Stimulated activated CD4-positive, alpha-beta T cell treated with anti-CD3 and anti-CD28 coated beads, Interleukin-2, amount 100 ng/mL, for 48 hours (primary cell): Measurements from ENCODE around the gene ZAP70.
A peak's percentile ranks its signal among the peaks of the same experiment; 100 is the strongest.

ENCODE experiments used
- DNase-seq, 2 donors: peaks; one replicate each; pipeline ENCODE4 v3.0.0-alpha.2; 2020

Gene ZAP70

DNA sequence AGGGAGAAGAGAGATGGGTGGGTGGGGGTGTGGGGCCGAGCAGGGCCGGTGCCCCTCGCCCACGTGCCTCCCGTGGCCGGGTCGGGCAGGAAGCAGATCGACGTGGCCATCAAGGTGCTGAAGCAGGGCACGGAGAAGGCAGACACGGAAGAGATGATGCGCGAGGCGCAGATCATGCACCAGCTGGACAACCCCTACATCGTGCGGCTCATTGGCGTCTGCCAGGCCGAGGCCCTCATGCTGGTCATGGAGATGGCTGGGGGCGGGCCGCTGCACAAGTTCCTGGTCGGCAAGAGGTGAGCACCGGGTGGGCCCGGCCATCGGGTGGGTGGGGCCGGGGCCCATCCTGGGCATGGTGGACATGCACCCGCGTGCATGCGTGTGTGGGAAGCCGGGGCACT, 21.8 kb downstream of the ZAP70 start:
- DNase-seq, result no peak

- DNase-seq, result no peak
Observed at GRCh38 chr2:97736185-97736584, 22.8 kb downstream of the ZAP70 start.

DNA sequence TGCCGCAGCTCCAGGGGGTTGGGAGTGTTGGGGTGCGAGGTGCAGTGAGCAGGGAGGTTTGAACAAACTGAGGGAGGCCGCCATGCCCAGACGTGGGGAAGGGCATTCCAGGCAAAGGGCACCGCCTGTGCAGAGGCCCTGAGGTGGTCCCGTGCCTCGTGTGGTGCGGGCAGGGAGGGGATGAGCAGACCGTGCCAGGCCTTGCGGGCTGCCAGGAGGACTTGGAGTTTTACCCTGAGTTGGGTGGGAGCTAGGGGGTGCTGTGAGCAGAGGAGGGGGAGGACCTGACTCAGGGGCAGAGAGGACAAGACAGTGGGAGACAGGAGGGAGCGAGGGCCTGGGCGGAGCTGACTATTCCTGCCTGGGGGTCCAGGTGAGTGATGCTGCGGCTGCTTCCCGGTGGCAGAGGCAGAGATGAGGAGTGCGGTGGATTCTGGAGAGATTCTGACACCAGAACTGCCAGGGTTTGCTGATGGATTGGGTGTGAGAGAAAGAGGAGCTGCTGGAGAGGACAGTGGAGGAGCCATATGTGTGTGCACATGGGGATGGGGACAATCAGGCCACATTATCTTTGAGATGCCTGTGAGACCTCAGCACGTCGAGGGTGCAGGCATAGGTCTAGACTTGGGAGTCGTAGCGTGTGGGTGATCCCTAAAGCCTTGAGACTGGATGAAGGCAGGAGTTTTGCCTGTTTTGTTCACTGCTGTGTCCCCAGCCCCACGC, 23.4 kb downstream of the ZAP70 start:
- DNase-seq, result no peak

DNA sequence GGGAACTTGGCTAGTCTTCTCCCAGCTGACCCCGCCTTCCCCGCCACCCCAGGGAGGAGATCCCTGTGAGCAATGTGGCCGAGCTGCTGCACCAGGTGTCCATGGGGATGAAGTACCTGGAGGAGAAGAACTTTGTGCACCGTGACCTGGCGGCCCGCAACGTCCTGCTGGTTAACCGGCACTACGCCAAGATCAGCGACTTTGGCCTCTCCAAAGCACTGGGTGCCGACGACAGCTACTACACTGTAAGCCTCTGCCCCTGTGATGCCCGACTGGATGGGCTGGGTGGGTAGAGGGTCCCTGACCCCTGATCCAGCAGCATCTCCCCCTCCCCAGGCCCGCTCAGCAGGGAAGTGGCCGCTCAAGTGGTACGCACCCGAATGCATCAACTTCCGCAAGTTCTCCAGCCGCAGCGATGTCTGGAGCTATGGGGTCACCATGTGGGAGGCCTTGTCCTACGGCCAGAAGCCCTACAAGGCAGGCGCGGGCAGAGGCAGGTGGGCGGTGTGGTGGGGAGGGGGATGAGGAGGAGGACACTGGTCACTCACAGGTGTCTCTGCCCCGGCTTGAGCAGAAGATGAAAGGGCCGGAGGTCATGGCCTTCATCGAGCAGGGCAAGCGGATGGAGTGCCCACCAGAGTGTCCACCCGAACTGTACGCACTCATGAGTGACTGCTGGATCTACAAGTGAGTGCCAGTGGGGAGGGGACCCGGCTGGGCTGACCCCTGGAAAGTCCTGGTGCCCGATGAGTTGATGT, 24.2 kb downstream of the ZAP70 start:
- no peak for DNase-seq

DNA sequence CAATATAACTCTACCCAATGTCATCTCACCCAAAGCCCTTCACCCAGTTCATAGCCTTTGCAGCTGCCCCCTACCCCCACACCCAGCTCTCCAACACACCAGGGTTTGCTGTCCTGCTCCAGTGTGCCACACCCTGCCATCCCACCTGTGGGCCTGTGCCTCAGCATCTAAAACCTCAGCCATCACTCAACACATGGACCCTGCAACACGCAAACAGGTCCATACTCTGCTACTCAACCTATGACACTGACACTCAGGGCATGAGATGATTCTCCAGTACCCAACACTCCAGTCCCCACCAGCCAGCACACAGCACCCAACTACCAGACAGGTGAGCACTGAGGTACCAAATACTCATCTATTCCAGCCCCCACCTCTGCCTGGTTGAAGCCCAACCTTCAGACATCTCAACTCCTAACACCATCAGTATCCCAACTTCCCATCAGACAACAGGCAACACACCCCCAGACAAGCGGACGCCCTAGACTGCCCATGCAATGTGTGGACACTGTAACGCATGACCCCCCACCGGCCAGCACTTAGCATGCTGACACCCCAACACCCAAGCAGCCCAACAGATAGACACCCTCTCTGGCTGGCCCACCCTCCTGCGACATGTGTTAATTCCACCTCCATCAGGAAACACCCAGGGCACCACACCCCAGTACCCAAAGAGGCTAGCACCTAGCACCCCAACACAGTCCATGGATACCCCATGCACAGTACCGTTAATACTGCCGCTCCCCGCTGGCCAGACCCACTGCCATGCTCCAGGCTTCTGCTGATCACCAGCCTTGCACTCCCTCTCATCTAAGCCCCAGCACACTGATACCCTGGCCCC, 25.0 kb downstream of the ZAP70 start:
- no peak for DNase-seq

DNA sequence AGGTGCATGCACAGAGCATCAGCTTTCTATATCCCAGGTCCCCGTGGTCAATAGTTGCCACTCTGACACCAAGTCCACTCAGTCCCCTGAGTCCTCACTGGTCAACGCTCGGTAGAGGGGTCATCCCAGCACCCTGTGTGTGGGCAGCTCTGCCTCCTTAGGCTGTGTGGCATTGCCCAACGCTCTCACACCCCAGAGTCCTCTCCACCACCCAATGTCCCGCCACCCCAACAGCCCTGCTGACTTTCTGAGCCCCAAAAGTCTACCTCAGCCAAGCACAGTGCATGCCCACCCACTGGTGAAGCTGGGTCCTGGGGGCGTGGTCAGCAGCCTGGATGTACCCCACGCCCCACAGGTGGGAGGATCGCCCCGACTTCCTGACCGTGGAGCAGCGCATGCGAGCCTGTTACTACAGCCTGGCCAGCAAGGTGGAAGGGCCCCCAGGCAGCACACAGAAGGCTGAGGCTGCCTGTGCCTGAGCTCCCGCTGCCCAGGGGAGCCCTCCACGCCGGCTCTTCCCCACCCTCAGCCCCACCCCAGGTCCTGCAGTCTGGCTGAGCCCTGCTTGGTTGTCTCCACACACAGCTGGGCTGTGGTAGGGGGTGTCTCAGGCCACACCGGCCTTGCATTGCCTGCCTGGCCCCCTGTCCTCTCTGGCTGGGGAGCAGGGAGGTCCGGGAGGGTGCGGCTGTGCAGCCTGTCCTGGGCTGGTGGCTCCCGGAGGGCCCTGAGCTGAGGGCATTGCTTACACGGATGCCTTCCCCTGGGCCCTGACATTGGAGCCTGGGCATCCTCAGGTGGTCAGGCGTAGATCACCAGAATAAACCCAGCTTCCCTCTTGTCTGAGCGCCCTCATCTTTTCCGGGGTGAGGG, 25.9 kb downstream of the ZAP70 start:
- no peak for DNase-seq

GRCh38 chr2:97739893-97740245, 26.5 kb downstream of the ZAP70 start:
- DNase-seq, result no peak

DNA sequence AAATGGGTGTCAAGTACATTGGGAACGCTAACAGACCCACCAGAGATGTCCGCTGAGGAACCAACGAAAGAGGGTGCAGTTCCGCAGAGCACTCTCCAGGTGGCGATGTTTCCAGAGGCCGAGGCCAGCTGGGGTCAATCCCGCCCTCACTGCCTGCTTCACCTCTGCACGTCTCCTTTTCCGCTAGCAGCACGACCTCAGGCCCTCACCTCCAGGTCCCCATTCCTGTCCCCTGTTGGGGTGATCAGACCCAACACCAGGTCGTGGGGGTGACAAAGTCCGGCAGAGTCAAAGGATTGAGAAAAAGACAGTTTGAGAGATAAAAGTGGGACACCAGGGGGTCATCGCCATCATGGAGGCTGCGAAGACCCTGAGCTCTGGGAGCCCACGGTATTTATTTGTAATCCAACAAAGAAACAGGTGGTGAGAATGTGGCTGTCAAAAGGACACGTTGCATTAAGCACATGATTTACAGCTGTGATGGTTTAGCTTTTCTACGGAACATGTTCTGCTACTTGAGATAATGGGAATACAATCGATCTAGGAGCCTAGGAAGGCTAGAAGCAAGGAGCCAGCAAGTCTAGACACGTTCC, 27.3 kb downstream of the ZAP70 start:
- DNase-seq, result peak; percentile 39 to 50

DNA sequence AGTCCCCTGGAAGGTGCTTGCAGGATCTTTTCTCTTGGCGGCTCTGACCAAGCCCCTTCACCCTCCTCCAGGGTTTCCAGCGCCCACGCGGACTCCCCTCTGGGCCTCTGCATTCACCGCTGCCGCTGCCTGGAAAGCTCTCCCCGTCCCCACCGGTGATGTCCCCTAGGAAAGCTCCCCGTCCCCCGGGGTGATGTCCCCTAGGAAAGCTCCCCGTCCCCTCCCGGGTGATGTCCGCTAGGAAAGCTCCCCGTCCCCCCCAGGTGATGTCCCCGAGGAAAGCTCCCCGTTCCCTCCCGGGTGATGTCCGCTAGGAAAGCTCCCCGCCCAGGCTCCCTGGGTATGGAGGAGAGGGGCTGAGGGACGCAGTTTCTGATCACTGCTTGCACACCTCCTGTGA, 27.9 kb downstream of the ZAP70 start:
- no peak for DNase-seq

- DNase-seq, result no peak
Observed at GRCh38 chr2:97741686-97742085, 28.3 kb downstream of the ZAP70 start.

DNA sequence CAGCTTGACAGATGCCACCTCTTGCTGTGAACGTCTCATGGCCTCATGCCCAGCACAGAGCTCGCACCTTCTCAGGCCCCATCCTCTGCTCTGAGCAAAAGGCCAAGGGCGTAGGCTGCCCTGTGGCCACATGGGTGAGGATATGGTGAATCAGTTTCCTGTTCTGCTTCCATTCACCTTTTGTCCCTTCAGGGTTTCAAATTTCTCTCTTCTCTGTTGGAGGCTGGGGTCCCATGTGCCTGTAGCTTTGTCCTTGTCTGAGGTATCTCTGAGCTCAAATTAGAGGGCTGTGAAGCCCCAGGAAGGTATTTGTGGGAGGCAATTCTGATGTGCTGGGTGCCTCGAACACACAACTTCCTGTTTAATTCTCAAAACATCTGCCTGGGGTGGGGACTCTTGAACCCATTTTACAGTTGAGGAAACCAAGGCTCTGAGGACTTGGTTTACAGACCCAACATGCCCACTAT, 29.0 kb downstream of the ZAP70 start:
- DNase-seq, result no peak

GRCh38 chr2:97743913-97744312, 30.5 kb downstream of the ZAP70 start:
- no peak for DNase-seq

GRCh38 chr2:97745474-97746174, 32.2 kb downstream of the ZAP70 start:
- peak; percentile 32 to 39 for DNase-seq

DNA sequence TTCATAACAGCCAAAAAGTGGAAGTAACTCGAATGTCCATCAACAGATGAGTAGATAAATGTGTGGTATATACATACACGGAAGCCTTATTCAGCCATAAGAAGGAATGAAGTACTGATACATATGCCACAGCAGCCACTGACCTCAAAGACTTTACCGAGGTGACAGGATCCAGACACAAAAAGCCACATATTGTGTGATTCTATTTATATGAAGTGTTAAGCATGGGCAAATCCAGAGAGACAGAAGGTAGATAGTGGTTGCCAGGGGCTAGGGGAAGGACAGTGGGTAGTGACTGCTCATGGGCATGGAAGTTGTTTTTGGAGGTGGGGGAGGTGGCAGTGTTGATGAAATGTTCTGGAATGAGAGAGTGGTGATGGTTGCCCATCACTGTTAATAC, 33.9 kb downstream of the ZAP70 start:
- no peak for DNase-seq

GRCh38 chr2:97747716-97748115, 34.3 kb downstream of the ZAP70 start:
- DNase-seq, result no peak

GRCh38 chr2:97749581-97749980, 36.2 kb downstream of the ZAP70 start:
- DNase-seq, result no peak

DNA sequence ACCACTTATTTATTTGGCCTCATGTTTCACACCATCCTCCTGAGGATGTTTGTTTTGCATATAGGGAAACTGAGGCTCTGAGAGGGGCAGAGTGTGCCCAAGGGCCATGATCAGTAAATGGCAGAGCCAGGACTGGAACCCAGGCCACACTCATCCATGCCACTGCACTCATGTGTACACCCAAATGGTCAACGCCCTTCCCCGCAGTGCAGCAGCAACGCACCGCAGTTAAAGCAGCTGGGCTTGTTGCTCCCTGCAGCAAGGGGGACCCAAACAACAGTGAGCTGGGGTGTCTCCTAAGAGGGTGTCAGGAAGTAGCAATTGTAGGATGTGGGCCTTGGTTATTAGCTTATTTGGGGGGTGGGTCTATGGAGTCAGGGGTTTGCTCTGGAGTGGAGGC, 36.6 kb downstream of the ZAP70 start:
- no peak for DNase-seq

DNA sequence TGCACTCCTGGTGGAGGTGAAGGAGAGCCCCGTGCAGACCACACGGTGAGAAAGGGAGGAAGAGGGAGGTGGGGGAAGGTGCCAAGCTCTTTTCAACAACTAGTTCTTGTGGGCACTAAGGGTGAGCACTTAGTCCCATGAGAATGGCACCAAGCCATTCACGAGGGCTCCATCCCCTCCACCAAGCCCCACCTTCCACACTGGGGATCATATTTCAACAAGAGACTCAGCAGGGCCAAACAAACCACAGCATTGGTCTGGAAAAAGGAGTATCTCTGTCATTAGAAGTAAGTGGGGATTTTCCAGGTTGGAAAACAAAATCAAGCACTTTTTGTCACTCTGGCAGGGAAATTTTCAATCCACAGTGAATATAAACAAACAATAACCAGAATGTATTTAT, 38.4 kb downstream of the ZAP70 start:
- DNase-seq, result no peak

- no peak for DNase-seq
Observed at GRCh38 chr2:97752342-97753334, 39.3 kb downstream of the ZAP70 start.

- no peak for DNase-seq
Observed at GRCh38 chr2:97754690-97755346, 41.4 kb downstream of the ZAP70 start.
